ENCODE results near the gene HRH1. TPM values are rescaled to one million over a fixed set of nuclear protein-coding genes. Genes with fewer than 3 reads are reported as not detected.

The HRH1 gene
- total RNA-seq, 1 experiment from 2014 or later, result 7.0 TPM

DNA sequence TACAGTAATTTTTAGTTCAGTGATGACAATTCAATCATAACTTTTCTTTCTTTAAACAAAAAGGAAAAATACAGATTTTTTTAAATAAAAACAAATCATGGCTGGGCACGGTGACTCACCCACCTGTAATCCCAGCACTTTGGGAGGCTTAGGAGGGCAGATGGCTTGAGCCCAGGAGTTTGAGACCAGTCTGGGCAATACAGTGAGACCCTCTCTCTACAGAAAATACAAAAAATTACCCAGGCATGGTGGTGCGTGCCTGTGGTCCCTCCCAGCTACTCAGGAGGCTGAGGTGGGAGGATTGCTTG, 92.3 kb downstream of the HRH1 start:
- Histone ChIP-seq H3K9me2 (ENCODE audit: insufficient read depth) (no peaks in the 10 kb centered on the region), H3K27me3 (ENCODE audit: insufficient read depth, low read length) (no peaks in the 10 kb centered on the region), H3K4me1 (ENCODE audit: control insufficient read depth in 1 of 2, insufficient read depth in 2 of 2, low read length in 2 of 2) (peaks cover 0 to 26% of the 10 kb centered on the region in 2 experiments; a peak in 2 of 4 replicates), H4K20me1 (ENCODE audit: insufficient read depth) (no peaks in the 10 kb centered on the region), H3K9ac (ENCODE audit: low read length) (no peak overlapping the region), H3K4me2 (ENCODE audit: low read length) (peak overlapping the region; percentile 50), H3K9me3 (ENCODE audit: control insufficient read depth in 1 of 2, insufficient read depth in 1 of 2, low read depth in 1 of 2, low read length in 2 of 2) (no peaks in the 10 kb centered on the region), H3K36me3 (ENCODE audit: control insufficient read depth in 1 of 2, insufficient read depth in 2 of 2, low read length in 2 of 2) (no peaks in the 10 kb centered on the region), H2AFZ (ENCODE audit: low read depth, low read length, poor library complexity, severe bottlenecking) (no peak overlapping the region), H3K79me2 (ENCODE audit: insufficient read depth, low read length) (no peaks in the 10 kb centered on the region), H3K27ac (ENCODE audit: low read depth, low read length) (no peak overlapping the region), H3K4me3 (replicated peaks in 1 of 2; ENCODE audit: low read depth in 1 of 2, low read length in 2 of 2) (no peak overlapping the region)
- intact Hi-C loops (cut with micrococcal nuclease), result no loop called here
- TF ChIP-seq SIN3A (IDR thresholded peaks at IDR 0.05; ENCODE audit: low read depth) (no peak), FOSL1 (IDR thresholded peaks at IDR 0.05; ENCODE audit: low read depth) (peak; percentile 50; the same call in 1 of the 2 replicates)
- CTCF ChIA-PET, result interaction anchor here (1.9 kb wide), 1 partner anchor 10 kb away, joined by 4 read pairs; no protein-coding TSS in a partner anchor
- ATAC-seq (no peak; the same call in 1 of the 2 replicates), DNase-seq (ENCODE audit: low read depth, low spot score) (no peak)
- POLR2A ChIA-PET, result no interaction called here
- no TSS peak for BruUV-seq (replicated peaks)
- RAD21 ChIA-PET (ENCODE audit: low non-redundant PET in 1 of 2, low total read pairs in 2 of 2, uncharacterized antibody in 2 of 2, unreplicated experiment in 2 of 2), result no interaction called here

DNA sequence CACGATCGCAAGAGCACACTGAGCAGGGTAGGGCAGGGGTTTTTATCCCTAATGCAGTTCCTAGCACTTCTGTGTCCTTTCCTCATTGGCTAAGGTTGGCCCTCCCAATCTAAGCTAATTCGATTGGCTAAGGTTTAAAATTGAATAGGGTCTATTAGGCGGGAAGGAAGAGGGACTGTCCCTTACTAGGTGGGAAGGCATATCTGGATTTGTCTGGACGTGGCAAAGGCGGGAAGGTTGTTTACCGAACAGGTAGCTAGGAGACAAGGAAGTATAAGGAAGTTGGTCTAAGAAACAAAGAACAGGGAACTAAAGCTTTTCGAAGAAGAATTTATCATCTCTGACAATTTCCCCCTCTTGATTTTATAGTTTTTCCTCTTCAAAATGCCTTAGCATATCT, 93.1 kb downstream of the HRH1 start:
- Histone ChIP-seq H3K9me3 (ENCODE audit: control insufficient read depth in 1 of 2, insufficient read depth in 1 of 2, low read depth in 1 of 2, low read length in 2 of 2) (no peaks in the 10 kb centered on the region), H3K79me2 (ENCODE audit: insufficient read depth, low read length) (no peaks in the 10 kb centered on the region), H3K9me2 (ENCODE audit: insufficient read depth) (no peaks in the 10 kb centered on the region), H3K4me1 (ENCODE audit: control insufficient read depth in 1 of 2, insufficient read depth in 2 of 2, low read length in 2 of 2) (peaks cover 0 to 26% of the 10 kb centered on the region in 2 experiments; a peak in 2 of 4 replicates), H3K36me3 (ENCODE audit: control insufficient read depth in 1 of 2, insufficient read depth in 2 of 2, low read length in 2 of 2) (no peaks in the 10 kb centered on the region), H3K27me3 (ENCODE audit: insufficient read depth, low read length) (no peaks in the 10 kb centered on the region), H3K4me2 (ENCODE audit: low read length) (no peak overlapping the region), H4K20me1 (ENCODE audit: insufficient read depth) (no peaks in the 10 kb centered on the region), H2AFZ (ENCODE audit: low read depth, low read length, poor library complexity, severe bottlenecking) (no peak overlapping the region), H3K9ac (ENCODE audit: low read length) (no peak overlapping the region), H3K27ac (ENCODE audit: low read depth, low read length) (no peak overlapping the region), H3K4me3 (replicated peaks in 1 of 2; ENCODE audit: low read depth in 1 of 2, low read length in 2 of 2) (no peak overlapping the region)
- DNase-seq (ENCODE audit: low read depth, low spot score) (no peak), ATAC-seq (no peak)
- ChIA-PET POLR2A (no interaction called here), CTCF (interaction anchor here (1.9 kb wide), 1 partner anchor 11 kb away, joined by 4 read pairs; no protein-coding TSS in a partner anchor), RAD21 (ENCODE audit: low non-redundant PET in 1 of 2, low total read pairs in 2 of 2, uncharacterized antibody in 2 of 2, unreplicated experiment in 2 of 2) (no interaction called here)
- BruUV-seq (replicated peaks), result no TSS peak
- intact Hi-C loops (cut with micrococcal nuclease), result no loop called here
- TF ChIP-seq, protein P1, sequence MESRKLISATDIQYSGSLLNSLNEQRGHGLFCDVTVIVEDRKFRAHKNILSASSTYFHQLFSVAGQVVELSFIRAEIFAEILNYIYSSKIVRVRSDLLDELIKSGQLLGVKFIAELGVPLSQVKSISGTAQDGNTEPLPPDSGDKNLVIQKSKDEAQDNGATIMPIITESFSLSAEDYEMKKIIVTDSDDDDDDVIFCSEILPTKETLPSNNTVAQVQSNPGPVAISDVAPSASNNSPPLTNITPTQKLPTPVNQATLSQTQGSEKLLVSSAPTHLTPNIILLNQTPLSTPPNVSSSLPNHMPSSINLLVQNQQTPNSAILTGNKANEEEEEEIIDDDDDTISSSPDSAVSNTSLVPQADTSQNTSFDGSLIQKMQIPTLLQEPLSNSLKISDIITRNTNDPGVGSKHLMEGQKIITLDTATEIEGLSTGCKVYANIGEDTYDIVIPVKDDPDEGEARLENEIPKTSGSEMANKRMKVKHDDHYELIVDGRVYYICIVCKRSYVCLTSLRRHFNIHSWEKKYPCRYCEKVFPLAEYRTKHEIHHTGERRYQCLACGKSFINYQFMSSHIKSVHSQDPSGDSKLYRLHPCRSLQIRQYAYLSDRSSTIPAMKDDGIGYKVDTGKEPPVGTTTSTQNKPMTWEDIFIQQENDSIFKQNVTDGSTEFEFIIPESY (IDR thresholded peaks at IDR 0.05; ENCODE audit: extremely low read depth, insufficient replicate concordance, low read length), result no peak
- TF ChIP-seq CBX3 (IDR thresholded peaks at IDR 0.05; ENCODE audit: low read depth) (no peak), POLR2A (IDR thresholded peaks at IDR 0.05; ENCODE audit: borderline replicate concordance, extremely low read depth, insufficient read depth, insufficient read length) (no peak), ELF1 (IDR thresholded peaks at IDR 0.05; ENCODE audit: borderline replicate concordance, low read depth) (no peak), FOSL1 (IDR thresholded peaks at IDR 0.05; ENCODE audit: low read depth) (no peak), RAD21 (IDR thresholded peaks at IDR 0.05; ENCODE audit: low read depth) (no peak), YY1 (IDR thresholded peaks at IDR 0.05; ENCODE audit: extremely low read depth, insufficient replicate concordance, low read depth, low read length) (no peak), EGR1 (IDR thresholded peaks at IDR 0.05; ENCODE audit: low read depth) (no peak), TCF7L2 (IDR thresholded peaks at IDR 0.05; ENCODE audit: borderline replicate concordance, extremely low read depth, insufficient read depth, insufficient read length) (no peak), ZFX (IDR thresholded peaks at IDR 0.05) (no peak), CEBPB (IDR thresholded peaks at IDR 0.05; ENCODE audit: low read depth) (no peak)
- TF ChIP-seq, protein P2, sequence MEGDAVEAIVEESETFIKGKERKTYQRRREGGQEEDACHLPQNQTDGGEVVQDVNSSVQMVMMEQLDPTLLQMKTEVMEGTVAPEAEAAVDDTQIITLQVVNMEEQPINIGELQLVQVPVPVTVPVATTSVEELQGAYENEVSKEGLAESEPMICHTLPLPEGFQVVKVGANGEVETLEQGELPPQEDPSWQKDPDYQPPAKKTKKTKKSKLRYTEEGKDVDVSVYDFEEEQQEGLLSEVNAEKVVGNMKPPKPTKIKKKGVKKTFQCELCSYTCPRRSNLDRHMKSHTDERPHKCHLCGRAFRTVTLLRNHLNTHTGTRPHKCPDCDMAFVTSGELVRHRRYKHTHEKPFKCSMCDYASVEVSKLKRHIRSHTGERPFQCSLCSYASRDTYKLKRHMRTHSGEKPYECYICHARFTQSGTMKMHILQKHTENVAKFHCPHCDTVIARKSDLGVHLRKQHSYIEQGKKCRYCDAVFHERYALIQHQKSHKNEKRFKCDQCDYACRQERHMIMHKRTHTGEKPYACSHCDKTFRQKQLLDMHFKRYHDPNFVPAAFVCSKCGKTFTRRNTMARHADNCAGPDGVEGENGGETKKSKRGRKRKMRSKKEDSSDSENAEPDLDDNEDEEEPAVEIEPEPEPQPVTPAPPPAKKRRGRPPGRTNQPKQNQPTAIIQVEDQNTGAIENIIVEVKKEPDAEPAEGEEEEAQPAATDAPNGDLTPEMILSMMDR (IDR thresholded peaks at IDR 0.05 in 2 of 3, conservative IDR thresholded peaks at IDR 0.05 in 1 of 3; ENCODE audit: borderline replicate concordance in 1 of 3, insufficient read depth in 1 of 3, low read depth in 2 of 3, low read length in 2 of 3), result no peak
- TF ChIP-seq, protein P3, sequence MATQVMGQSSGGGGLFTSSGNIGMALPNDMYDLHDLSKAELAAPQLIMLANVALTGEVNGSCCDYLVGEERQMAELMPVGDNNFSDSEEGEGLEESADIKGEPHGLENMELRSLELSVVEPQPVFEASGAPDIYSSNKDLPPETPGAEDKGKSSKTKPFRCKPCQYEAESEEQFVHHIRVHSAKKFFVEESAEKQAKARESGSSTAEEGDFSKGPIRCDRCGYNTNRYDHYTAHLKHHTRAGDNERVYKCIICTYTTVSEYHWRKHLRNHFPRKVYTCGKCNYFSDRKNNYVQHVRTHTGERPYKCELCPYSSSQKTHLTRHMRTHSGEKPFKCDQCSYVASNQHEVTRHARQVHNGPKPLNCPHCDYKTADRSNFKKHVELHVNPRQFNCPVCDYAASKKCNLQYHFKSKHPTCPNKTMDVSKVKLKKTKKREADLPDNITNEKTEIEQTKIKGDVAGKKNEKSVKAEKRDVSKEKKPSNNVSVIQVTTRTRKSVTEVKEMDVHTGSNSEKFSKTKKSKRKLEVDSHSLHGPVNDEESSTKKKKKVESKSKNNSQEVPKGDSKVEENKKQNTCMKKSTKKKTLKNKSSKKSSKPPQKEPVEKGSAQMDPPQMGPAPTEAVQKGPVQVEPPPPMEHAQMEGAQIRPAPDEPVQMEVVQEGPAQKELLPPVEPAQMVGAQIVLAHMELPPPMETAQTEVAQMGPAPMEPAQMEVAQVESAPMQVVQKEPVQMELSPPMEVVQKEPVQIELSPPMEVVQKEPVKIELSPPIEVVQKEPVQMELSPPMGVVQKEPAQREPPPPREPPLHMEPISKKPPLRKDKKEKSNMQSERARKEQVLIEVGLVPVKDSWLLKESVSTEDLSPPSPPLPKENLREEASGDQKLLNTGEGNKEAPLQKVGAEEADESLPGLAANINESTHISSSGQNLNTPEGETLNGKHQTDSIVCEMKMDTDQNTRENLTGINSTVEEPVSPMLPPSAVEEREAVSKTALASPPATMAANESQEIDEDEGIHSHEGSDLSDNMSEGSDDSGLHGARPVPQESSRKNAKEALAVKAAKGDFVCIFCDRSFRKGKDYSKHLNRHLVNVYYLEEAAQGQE (IDR thresholded peaks at IDR 0.05; ENCODE audit: low read depth), result no peak

Data from HCT116 (cell line).